HepG2 (cell line): ENCODE results near the gene KATNA1. TPM values are rescaled to one million over a fixed set of nuclear protein-coding genes. Genes with fewer than 3 reads are reported as not detected.
A peak's percentile ranks its signal among the peaks of the same experiment; 100 is the strongest.

Experiments
- AGO2 ChIP-seq: fragments of 200-400 bp; formaldehyde crosslinking; optimal IDR thresholded peaks from 2 replicates; pipeline ENCODE3; 2017; ENCODE audit warnings: mild to moderate bottlenecking, low read depth, low read length, moderate library complexity
- CCDC6 ChIP-seq: sonication (generic); formaldehyde crosslinking; IDR thresholded peaks from 2 replicates; pipeline ENCODE4 v1.8.1; 2022; ENCODE audit warnings: mild to moderate bottlenecking, missing genetic modification reagents, moderate library complexity
- FOXC1 ChIP-seq: sonication (generic); formaldehyde crosslinking; IDR thresholded peaks from 2 replicates; pipeline ENCODE4 v1.8.0; 2022; ENCODE audit warnings: mild to moderate bottlenecking, missing genetic modification reagents, borderline replicate concordance
- HMG20A ChIP-seq: IDR thresholded peaks from 2 replicates; pipeline ENCODE4 v1.6.1; 2016; ENCODE audit warnings: borderline replicate concordance
- KLF9 ChIP-seq: IDR thresholded peaks from 2 replicates; pipeline ENCODE4 v1.6.1; 2016; ENCODE audit warnings: low read depth
- MEF2D ChIP-seq: sonication (generic); formaldehyde crosslinking; IDR thresholded peaks from 2 replicates; pipeline ENCODE4 v1.5.1; 2020; ENCODE audit warnings: mild to moderate bottlenecking, missing genetic modification reagents
- NFE2L1 ChIP-seq: sonication (generic); formaldehyde crosslinking; IDR thresholded peaks from 2 replicates; pipeline ENCODE4 v1.4.0; 2020; ENCODE audit warnings: missing genetic modification reagents, mild to moderate bottlenecking, borderline replicate concordance
- RBM39 ChIP-seq: fragments of 200-400 bp; formaldehyde crosslinking; IDR thresholded peaks from one replicate; pipeline ENCODE4 v1.6.1; 2018; ENCODE audit warnings: antibody characterized with exemption, mild to moderate bottlenecking, low read depth, low read length; ENCODE audit not compliant: poor library complexity, severe bottlenecking
- SRF ChIP-seq: IDR thresholded peaks from 2 replicates; pipeline ENCODE4 v1.6.1; 2011; ENCODE audit warnings: mild to moderate bottlenecking, low read depth, low read length, moderate library complexity
- ZBTB1 ChIP-seq: sonication (generic); formaldehyde crosslinking; IDR thresholded peaks from 2 replicates; pipeline ENCODE4 v1.4.0; 2020; ENCODE audit warnings: missing genetic modification reagents, borderline replicate concordance
- ZFP62 ChIP-seq: sonication (generic); formaldehyde crosslinking; IDR thresholded peaks from 2 replicates; pipeline ENCODE4 v1.4.0; 2020; ENCODE audit warnings: missing genetic modification reagents
- ZNF451 ChIP-seq: sonication (generic); formaldehyde crosslinking; IDR thresholded peaks from 2 replicates; pipeline ENCODE4 v1.5.0; 2020; ENCODE audit warnings: mild to moderate bottlenecking, missing genetic modification reagents
- ZNF709 ChIP-seq: sonication (generic); formaldehyde crosslinking; IDR thresholded peaks from 2 replicates; pipeline ENCODE4 v1.5.0; 2020; ENCODE audit warnings: mild to moderate bottlenecking, missing genetic modification reagents
- ZNF776 ChIP-seq: sonication (generic); formaldehyde crosslinking; IDR thresholded peaks from 2 replicates; pipeline ENCODE4 v1.4.0; 2020; ENCODE audit warnings: mild to moderate bottlenecking, missing genetic modification reagents
- polyA plus RNA-seq, 8 experiments: library from polyadenylated mRNA; depleted of rRNA in 3 of 8; stranded (reverse) in 7 of 8; unstranded in 1 of 8; fragments of >200 nt; fragmentation: Illumina TruSeq in 4 of 8; extraction: Trizol in 4 of 8; gene quantifications; 2 replicates each; pipeline versions ENCODE4 v1.2.1 to v1.2.3, GENCODE V29; 2011 to 2016; ENCODE audit warnings: low read depth in 4 of 8, missing spikeins in 1 of 8, mixed read lengths in 1 of 8; ENCODE audit not compliant: insufficient read depth in 1 of 8
- total RNA-seq, 5 experiments: library from RNA; depleted of rRNA; stranded (reverse); fragments of >200 nt; fragmentation: Illumina TruSeq; extraction: Trizol; gene quantifications; 2 replicates each; pipeline ENCODE4 v1.2.3, GENCODE V29; 2016; ENCODE audit warnings: low read depth in 1 of 5
- TF ChIP-seq, protein P1 (sequence below): sonication (generic); formaldehyde crosslinking; IDR thresholded peaks from 2 replicates; pipeline ENCODE4 v1.8.1; 2023; ENCODE audit warnings: mild to moderate bottlenecking, inconsistent platforms, moderate library complexity, missing genetic modification reagents, borderline replicate concordance
- TF ChIP-seq, protein P2 (sequence below): sonication (generic); formaldehyde crosslinking; IDR thresholded peaks from 2 replicates; pipeline ENCODE4 v1.5.0; 2020; ENCODE audit warnings: mild to moderate bottlenecking, missing genetic modification reagents
- TF ChIP-seq, protein P3 (sequence below): sonication (generic); formaldehyde crosslinking; IDR thresholded peaks from 2 replicates; pipeline ENCODE4 v1.8.1; 2023; ENCODE audit warnings: mild to moderate bottlenecking, moderate library complexity, missing genetic modification reagents
- TF ChIP-seq, protein P4 (sequence below): sonication (generic); formaldehyde crosslinking; conservative IDR thresholded peaks from 2 replicates; pipeline ENCODE4 v1.8.1; 2023; ENCODE audit warnings: missing genetic modification reagents
- TF ChIP-seq, protein P5 (sequence below): sonication (generic); formaldehyde crosslinking; IDR thresholded peaks from 2 replicates; pipeline ENCODE4 v1.5.0; 2020; ENCODE audit warnings: missing genetic modification reagents
- TF ChIP-seq, protein P6 (sequence below): IDR thresholded peaks from 2 replicates; pipeline ENCODE4 v1.6.1; 2016; ENCODE audit warnings: mild to moderate bottlenecking

The KATNA1 gene
- total and polyA plus RNA-seq, 2 of the 13 experiments (the other 11 are each of a cell fraction or from before 2014, with no cell fraction given) = 14.8 to 25.3 TPM

DNA sequence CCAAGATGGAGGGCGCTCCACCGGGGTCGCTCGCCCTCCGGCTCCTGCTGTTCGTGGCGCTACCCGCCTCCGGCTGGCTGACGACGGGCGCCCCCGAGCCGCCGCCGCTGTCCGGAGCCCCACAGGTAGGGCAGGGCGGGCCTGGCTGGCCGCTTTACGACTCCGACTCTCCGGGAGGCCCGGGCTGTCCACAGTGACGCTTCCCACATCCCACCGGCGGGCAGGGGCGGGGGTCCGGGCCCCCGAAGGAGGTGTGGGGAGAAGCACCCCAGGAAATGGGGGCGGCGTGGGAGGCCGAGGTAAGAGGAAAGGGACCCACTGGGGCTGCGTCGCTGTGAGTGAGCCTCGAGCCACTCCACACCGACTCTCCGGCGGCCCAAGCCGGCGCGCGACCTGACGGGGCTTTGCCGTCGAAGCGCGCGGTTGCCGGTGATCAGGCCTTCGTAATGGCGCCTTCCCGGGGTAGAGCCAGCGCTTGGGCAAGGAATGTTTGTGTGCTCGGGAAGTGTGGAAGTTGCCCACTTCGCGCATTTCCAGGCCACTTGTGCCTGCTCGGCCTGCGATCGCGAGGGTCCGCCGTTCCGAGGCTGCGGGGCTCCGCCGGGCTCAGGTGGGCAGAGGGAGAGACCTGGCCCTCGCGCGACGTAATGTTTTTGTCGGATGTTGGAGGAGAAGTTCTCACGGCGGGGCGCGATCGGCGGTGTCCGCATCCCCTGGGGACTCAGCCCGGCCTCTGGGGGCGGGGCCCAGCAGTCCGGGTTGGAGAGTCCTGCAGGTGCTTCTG lies 81.9 kb downstream of the KATNA1 start (continued):
- 0 out of 2 replicates have a peak, but pooled peaks have one; percentile 31 for TF ChIP-seq CCDC6 (CRISPR knock-in tag)
- TF ChIP-seq ZBTB1 = no peak
- TF ChIP-seq MEF2D (CRISPR knock-in tag) = peak; percentile 56; the same call in 1 of the 2 replicates
- TF ChIP-seq ZFP62 (CRISPR knock-in tag) = no peak
- TF ChIP-seq, protein P1, sequence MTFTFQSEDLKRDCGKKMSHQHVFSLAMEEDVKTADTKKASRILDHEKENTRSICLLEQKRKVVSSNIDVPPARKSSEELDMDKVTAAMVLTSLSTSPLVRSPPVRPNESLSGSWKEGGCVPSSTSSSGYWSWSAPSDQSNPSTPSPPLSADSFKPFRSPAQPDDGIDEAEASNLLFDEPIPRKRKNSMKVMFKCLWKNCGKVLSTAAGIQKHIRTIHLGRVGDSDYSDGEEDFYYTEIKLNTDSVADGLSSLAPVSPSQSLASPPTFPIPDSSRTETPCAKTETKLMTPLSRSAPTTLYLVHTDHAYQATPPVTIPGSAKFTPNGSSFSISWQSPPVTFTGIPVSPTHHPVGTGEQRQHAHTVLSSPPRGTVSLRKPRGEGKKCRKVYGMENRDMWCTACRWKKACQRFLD (CRISPR knock-in tag) = peak; percentile 81; the same call in 1 of the 2 replicates
- TF ChIP-seq FOXC1 (CRISPR knock-in tag) = peak; percentile 75
- TF ChIP-seq, protein P2, sequence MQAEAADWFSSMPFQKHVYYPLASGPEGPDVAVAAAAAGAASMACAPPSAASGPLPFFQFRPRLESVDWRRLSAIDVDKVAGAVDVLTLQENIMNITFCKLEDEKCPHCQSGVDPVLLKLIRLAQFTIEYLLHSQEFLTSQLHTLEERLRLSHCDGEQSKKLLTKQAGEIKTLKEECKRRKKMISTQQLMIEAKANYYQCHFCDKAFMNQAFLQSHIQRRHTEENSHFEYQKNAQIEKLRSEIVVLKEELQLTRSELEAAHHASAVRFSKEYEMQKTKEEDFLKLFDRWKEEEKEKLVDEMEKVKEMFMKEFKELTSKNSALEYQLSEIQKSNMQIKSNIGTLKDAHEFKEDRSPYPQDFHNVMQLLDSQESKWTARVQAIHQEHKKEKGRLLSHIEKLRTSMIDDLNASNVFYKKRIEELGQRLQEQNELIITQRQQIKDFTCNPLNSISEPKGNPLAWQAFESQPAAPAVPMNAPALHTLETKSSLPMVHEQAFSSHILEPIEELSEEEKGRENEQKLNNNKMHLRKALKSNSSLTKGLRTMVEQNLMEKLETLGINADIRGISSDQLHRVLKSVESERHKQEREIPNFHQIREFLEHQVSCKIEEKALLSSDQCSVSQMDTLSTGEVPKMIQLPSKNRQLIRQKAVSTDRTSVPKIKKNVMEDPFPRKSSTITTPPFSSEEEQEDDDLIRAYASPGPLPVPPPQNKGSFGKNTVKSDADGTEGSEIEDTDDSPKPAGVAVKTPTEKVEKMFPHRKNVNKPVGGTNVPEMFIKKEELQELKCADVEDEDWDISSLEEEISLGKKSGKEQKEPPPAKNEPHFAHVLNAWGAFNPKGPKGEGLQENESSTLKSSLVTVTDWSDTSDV = peak; percentile 92
- TF ChIP-seq, protein P3, sequence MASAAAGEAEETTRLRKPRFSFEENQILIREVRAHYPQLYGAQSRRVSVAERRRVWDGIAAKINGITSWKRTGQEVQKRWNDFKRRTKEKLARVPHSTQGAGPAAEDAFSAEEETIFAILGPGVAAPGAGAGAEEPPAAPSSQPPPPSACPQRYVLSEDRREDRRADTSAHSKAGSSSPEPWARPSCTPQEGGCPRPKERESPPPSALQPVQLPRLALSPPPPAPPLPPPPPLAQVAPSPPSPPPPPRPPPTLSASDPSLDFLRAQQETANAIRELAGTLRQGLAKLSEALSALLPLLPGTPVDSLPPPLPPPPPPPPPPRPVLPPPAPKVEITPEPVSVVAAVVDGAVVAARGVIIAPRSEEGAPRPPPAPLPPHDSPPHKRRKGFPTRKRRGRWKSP (CRISPR knock-in tag) = peak; percentile 81
- no peak for TF ChIP-seq HMG20A (CRISPR knock-in tag)
- TF ChIP-seq NFE2L1 (CRISPR knock-in tag) = no peak
- TF ChIP-seq ZNF709 (CRISPR knock-in tag) = 0 out of 2 replicates have a peak, but pooled peaks have one; percentile 51
- no peak for TF ChIP-seq RBM39
- no peak for TF ChIP-seq SRF
- peak; percentile 87 for TF ChIP-seq ZNF776
- TF ChIP-seq AGO2 = peak; percentile 90
- TF ChIP-seq, protein P4, sequence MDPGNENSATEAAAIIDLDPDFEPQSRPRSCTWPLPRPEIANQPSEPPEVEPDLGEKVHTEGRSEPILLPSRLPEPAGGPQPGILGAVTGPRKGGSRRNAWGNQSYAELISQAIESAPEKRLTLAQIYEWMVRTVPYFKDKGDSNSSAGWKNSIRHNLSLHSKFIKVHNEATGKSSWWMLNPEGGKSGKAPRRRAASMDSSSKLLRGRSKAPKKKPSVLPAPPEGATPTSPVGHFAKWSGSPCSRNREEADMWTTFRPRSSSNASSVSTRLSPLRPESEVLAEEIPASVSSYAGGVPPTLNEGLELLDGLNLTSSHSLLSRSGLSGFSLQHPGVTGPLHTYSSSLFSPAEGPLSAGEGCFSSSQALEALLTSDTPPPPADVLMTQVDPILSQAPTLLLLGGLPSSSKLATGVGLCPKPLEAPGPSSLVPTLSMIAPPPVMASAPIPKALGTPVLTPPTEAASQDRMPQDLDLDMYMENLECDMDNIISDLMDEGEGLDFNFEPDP (CRISPR knock-in tag) = 0 out of 2 replicates have a peak, but pooled peaks have one; percentile 91
- TF ChIP-seq, protein P5, sequence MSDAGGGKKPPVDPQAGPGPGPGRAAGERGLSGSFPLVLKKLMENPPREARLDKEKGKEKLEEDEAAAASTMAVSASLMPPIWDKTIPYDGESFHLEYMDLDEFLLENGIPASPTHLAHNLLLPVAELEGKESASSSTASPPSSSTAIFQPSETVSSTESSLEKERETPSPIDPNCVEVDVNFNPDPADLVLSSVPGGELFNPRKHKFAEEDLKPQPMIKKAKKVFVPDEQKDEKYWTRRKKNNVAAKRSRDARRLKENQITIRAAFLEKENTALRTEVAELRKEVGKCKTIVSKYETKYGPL = no peak
- TF ChIP-seq, protein P6, sequence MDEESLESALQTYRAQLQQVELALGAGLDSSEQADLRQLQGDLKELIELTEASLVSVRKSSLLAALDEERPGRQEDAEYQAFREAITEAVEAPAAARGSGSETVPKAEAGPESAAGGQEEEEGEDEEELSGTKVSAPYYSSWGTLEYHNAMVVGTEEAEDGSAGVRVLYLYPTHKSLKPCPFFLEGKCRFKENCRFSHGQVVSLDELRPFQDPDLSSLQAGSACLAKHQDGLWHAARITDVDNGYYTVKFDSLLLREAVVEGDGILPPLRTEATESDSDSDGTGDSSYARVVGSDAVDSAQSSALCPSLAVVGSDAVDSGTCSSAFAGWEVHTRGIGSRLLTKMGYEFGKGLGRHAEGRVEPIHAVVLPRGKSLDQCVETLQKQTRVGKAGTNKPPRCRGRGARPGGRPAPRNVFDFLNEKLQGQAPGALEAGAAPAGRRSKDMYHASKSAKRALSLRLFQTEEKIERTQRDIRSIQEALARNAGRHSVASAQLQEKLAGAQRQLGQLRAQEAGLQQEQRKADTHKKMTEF (CRISPR knock-in tag) = peak; percentile 84
- TF ChIP-seq KLF9 (CRISPR knock-in tag) = no peak
- peak; percentile 95; the same call in 1 of the 2 replicates for TF ChIP-seq ZNF451
